SU-DHL-6 (cell line): ENCODE data around the gene ST8SIA2.

Source experiments
- EZH2phosphoT487 ChIP-seq: fragments of 200-600 bp; sonication (generic), shearing (Covaris generic); conservative IDR thresholded peaks from 2 replicates; pipeline ENCODE4 v1.6.1; 2018; ENCODE audit warnings: mild to moderate bottlenecking, antibody characterized with exemption, low read length, moderate library complexity, mixed read lengths
- TF ChIP-seq, protein P1 (sequence below): fragments of 200-600 bp; sonication (generic); IDR thresholded peaks from one replicate; pipeline ENCODE4 v1.5.1; 2017; ENCODE audit warnings: antibody characterized with exemption, mild to moderate bottlenecking, low read length, moderate library complexity; ENCODE audit not compliant: insufficient read depth, poor library complexity, severe bottlenecking

DNA sequence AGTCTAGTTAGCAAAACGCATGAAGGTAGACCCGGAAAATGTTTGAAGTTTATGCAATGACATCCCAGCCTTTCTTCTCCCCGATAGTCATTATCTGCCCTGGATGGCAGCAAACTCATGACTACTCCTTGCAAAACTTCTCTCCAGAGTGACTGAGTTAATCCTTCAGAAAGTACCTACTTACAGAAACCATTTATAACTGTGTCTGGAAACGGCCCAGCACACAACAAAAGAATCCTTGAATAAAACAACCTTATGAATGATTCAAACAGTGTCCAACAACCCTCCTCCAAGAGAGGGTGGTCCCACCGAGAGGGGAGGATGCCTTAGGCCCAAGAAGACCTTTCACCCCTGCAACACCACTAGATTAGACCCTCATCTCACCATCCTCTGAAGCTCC lies 14.2 kb downstream of the ST8SIA2 start:
- TF ChIP-seq EZH2phosphoT487, result no peak
- TF ChIP-seq, protein P1, sequence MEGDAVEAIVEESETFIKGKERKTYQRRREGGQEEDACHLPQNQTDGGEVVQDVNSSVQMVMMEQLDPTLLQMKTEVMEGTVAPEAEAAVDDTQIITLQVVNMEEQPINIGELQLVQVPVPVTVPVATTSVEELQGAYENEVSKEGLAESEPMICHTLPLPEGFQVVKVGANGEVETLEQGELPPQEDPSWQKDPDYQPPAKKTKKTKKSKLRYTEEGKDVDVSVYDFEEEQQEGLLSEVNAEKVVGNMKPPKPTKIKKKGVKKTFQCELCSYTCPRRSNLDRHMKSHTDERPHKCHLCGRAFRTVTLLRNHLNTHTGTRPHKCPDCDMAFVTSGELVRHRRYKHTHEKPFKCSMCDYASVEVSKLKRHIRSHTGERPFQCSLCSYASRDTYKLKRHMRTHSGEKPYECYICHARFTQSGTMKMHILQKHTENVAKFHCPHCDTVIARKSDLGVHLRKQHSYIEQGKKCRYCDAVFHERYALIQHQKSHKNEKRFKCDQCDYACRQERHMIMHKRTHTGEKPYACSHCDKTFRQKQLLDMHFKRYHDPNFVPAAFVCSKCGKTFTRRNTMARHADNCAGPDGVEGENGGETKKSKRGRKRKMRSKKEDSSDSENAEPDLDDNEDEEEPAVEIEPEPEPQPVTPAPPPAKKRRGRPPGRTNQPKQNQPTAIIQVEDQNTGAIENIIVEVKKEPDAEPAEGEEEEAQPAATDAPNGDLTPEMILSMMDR, result no peak
